K562 (cell line): ENCODE measurements around the gene PRICKLE4. TPM values are rescaled to one million over a fixed set of nuclear protein-coding genes. Genes with fewer than 3 reads are reported as not detected.

ENCODE experiments used
- ATAC-seq: fragments of 200-7000 bp; cut with Tn5 transposase; 3 replicates; pipeline ENCODE4 v1.9.1; 2020; ENCODE audit warnings: moderate library complexity
- BruUV-seq: library from RNA; stranded (reverse); fragments of 400-500 nt; replicated peaks from 2 replicates; lab custom pipeline; 2021; lab: Mats Ljungman, UMichigan
- CTCF ChIA-PET: fragments of 300-600 bp; formaldehyde crosslinking; extraction: SDS; loops from one replicate; lab custom pipeline; 2021; ENCODE audit warnings: low intra/inter-chr PET ratio; lab: Yijun Ruan, JAX
- POLR2A ChIA-PET: fragments of 300-600, 350-650 bp; sonication (Branson Sonifier 250); formaldehyde crosslinking; extraction: SDS; loops from one replicate; lab custom pipeline; 2021; ENCODE audit warnings: antibody characterized with exemption, inconsistent platforms; lab: Yijun Ruan, JAX
- DNase-seq, 4 experiments: peaks; one replicate each; pipeline versions ENCODE4 v3.0.0 to v3.0.0-alpha.2; 2011 to 2018; ENCODE audit warnings: low spot score in 3 of 4, mixed read lengths in 3 of 4; ENCODE audit errors: extremely low read depth in 1 of 4
- FAIRE-seq: peaks from 2 replicates; lab custom pipeline; 2011; peaks lifted over from hg19 to GRCh38; lab: Jason Lieb, UNC
- H2AFZ ChIP-seq: 2 replicates; pipeline ENCODE4 v1.6.0; 2011; ENCODE audit warnings: low read depth, low read length, control low read depth, inconsistent platforms
- H3K27ac ChIP-seq: fragments of 200-600 bp; 3 replicates; pipeline ENCODE4 v1.8.0; 2011; ENCODE audit warnings: low read depth, mild to moderate bottlenecking, control low read depth, inconsistent platforms, low read length, moderate library complexity, mixed read lengths; ENCODE audit errors: extremely low read depth
- H3K27me3 ChIP-seq, 2 experiments: fragments of 300-600 bp in 1 of 2; 2 replicates in 1 of 2; 3 replicates in 1 of 2; pipeline versions ENCODE4 v1.6.0 to v1.8.0; 2011; ENCODE audit warnings: inconsistent platforms in 2 of 2, low read length in 2 of 2, mild to moderate bottlenecking in 1 of 2, mixed read lengths in 1 of 2, moderate library complexity in 1 of 2; ENCODE audit not compliant: control insufficient read depth in 2 of 2, insufficient read depth in 2 of 2
- H3K36me3 ChIP-seq: fragments of 300-600 bp; 3 replicates; pipeline ENCODE4 v1.8.0; 2011; ENCODE audit warnings: mild to moderate bottlenecking, low read length, inconsistent platforms; ENCODE audit not compliant: control insufficient read depth, insufficient read depth
- H3K4me1 ChIP-seq, 2 experiments: fragments of 200-600 bp in 1 of 2; replicated peaks in 1 of 2; 2 replicates in 1 of 2; 3 replicates in 1 of 2; pipeline versions ENCODE4 v1.5.1 to v1.8.0; 2011; ENCODE audit warnings: inconsistent platforms in 2 of 2, low read length in 2 of 2, mild to moderate bottlenecking in 1 of 2, mixed read lengths in 1 of 2, moderate library complexity in 1 of 2; ENCODE audit not compliant: control insufficient read depth in 2 of 2, insufficient read depth in 2 of 2
- H3K4me2 ChIP-seq: 2 replicates; pipeline ENCODE4 v1.6.1; 2011; ENCODE audit warnings: low read length, control low read depth, inconsistent platforms, mixed read lengths; ENCODE audit not compliant: insufficient read depth
- H3K4me3 ChIP-seq: fragments of 200-600 bp; sonication (generic), shearing (Covaris generic); 2 replicates; pipeline ENCODE4 v1.5.1; 2016; ENCODE audit warnings: control low read depth, inconsistent platforms
- H3K79me2 ChIP-seq: fragments of 200-600 bp; 3 replicates; pipeline ENCODE4 v1.8.0; 2011; ENCODE audit warnings: low read length, inconsistent platforms; ENCODE audit not compliant: control insufficient read depth, insufficient read depth
- H3K9ac ChIP-seq, 2 experiments: 2 replicates each; pipeline versions ENCODE4 v1.6.0 to v1.6.1; 2011; ENCODE audit warnings: low read depth in 2 of 2, low read length in 2 of 2, control low read depth in 1 of 2, inconsistent platforms in 1 of 2, mild to moderate bottlenecking in 1 of 2, mixed read lengths in 1 of 2; ENCODE audit not compliant: insufficient read depth in 1 of 2
- H3K9me1 ChIP-seq: one replicate; pipeline ENCODE4 v1.6.0; 2011; ENCODE audit warnings: inconsistent platforms, mild to moderate bottlenecking, low read length, moderate library complexity; ENCODE audit not compliant: control insufficient read depth, insufficient read depth
- H3K9me3 ChIP-seq: replicated peaks from 2 replicates; pipeline ENCODE4 v1.5.1; 2011; ENCODE audit warnings: low read depth, low read length, inconsistent platforms; ENCODE audit not compliant: control insufficient read depth, insufficient read depth
- H4K20me1 ChIP-seq: replicated peaks from 2 replicates; pipeline ENCODE4 v1.6.1; 2011; ENCODE audit warnings: low read length, inconsistent platforms, mixed read lengths; ENCODE audit not compliant: control insufficient read depth, insufficient read depth
- KLF13 ChIP-seq: fragments of 450-650 bp; IDR thresholded peaks from 2 replicates; pipeline ENCODE4 v1.6.1; 2016; ENCODE audit warnings: missing genetic modification characterization, low read depth, mild to moderate bottlenecking, missing compliant biosample characterization, moderate library complexity, borderline replicate concordance
- NBN ChIP-seq: fragments of 450-650 bp; IDR thresholded peaks from 2 replicates; pipeline ENCODE4 v1.6.1; 2016; ENCODE audit warnings: low read depth, mild to moderate bottlenecking
- PRPF4 ChIP-seq: fragments of 200-400 bp; formaldehyde crosslinking; IDR thresholded peaks from one replicate; pipeline ENCODE4 v1.6.1; 2017; ENCODE audit warnings: low read length, low read depth, mild to moderate bottlenecking; ENCODE audit not compliant: insufficient read depth, poor library complexity, severe bottlenecking
- ZNF407 ChIP-seq: fragments of 450-650 bp; IDR thresholded peaks from 2 replicates; pipeline ENCODE4 v1.6.1; 2016; ENCODE audit warnings: low read depth
- ZNF75A ChIP-seq: fragments of 450-650 bp; formaldehyde crosslinking; IDR thresholded peaks from 2 replicates; pipeline ENCODE4 v1.4.0; 2020; ENCODE audit warnings: mild to moderate bottlenecking
- ZNF780A ChIP-seq: fragments of 250-450 bp; sonication (Bioruptor Pico); IDR thresholded peaks from 2 replicates; pipeline ENCODE4 v1.5.0; 2021; ENCODE audit warnings: mild to moderate bottlenecking
- WGBS: fragments of 100-300 bp; shearing (Covaris generic); methylation state at CpG from one replicate; pipeline ENCODE4 v1.1.6; 2016; ENCODE audit warnings: low coverage, mixed read lengths; ENCODE audit not compliant: insufficient coverage; ENCODE audit errors: missing lambda C conversion rate; 5-methylcytosine and 5-hydroxymethylcytosine counted together
- in situ Hi-C: fragments of 300-500 bp; cut with MboI; formaldehyde crosslinking; loops from 4 replicates; pipeline ENCODE4 v1.15.0; 2018; ENCODE audit warnings: inconsistent platforms, mixed read lengths
- intact Hi-C: fragments of 100-400 bp; cut with micrococcal nuclease; formaldehyde crosslinking; loops from 2 replicates; pipeline ENCODE4 v1.14.2; 2022
- polyA plus RNA-seq, 8 experiments: library from polyadenylated mRNA; depleted of rRNA in 4 of 8; stranded (reverse) in 5 of 8; unstranded in 3 of 8; fragments of >200 nt; fragmentation: Nextera tagmentation in 2 of 8; fragmentation: Illumina TruSeq in 1 of 8; extraction: Ambion mirVana in 2 of 8; extraction: Trizol in 1 of 8; gene quantifications; 2 replicates each; pipeline versions ENCODE4 v1.2.1 to v1.2.3, GENCODE V29; 2011 to 2014; ENCODE audit warnings: inconsistent platforms in 1 of 8, missing spikeins in 1 of 8
- total RNA-seq, 7 experiments: library from RNA; depleted of rRNA in 6 of 7; stranded (reverse); fragments of >200 nt in 6 of 7; fragmentation: Illumina TruSeq in 2 of 7; extraction: Trizol in 2 of 7; gene quantifications; 2 replicates each; pipeline versions ENCODE4 v1.2.1 to v1.2.3, GENCODE V29; 2011 to 2021; ENCODE audit warnings: low replicate concordance in 1 of 7

Gene PRICKLE4
- total and polyA plus RNA-seq, 9 of the 15 experiments (the other 6 are each of a cell fraction or from before 2014, with no cell fraction given) = 0.20 to 0.32 (median 0.27) TPM; not detected in 6

DNA sequence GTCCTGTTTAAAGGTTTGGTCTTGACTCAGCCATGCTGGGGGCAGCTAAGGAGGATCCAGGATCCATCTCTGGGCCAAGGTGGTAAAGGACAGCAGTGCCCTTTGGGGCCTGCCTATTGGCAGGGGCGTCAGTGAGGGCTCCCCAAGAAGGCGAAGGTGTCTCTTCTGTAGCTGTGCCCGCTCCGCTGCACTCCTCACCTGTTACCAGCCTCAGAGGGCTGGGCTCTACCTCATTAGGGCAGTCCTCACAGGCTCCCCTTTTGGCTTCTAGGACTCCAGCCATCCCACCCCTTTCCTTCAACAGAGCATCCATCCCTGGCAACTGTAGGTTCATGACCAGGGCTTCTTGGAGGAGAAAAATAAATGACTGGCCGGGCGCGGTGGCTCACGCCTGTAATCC lies 11.2 kb upstream of the PRICKLE4 start:
- DNase-seq = no peak
- no peak for ATAC-seq
- Histone ChIP-seq H3K79me2 (no peaks in the 10 kb centered on the region), H3K27me3 (no peaks in the 10 kb centered on the region), H3K9me3 (no peaks in the 10 kb centered on the region), H3K4me2 (no peak overlapping the region), H2AFZ (no peak overlapping the region), H3K4me1 (peaks cover 33 to 37% of the 10 kb centered on the region in 2 experiments), H3K36me3 (peaks cover 10% of the 10 kb centered on the region; the same call in 2 of the 3 replicates), H4K20me1 (no peaks in the 10 kb centered on the region), H3K9ac (peak overlapping the region in 1 of 2 experiments; percentile 86; a peak in 2 of 4 replicates), H3K27ac (no peak overlapping the region; the same call in 2 of the 3 replicates), H3K4me3 (no peak overlapping the region), H3K9me1 (no peaks in the 10 kb centered on the region)
- 91% methylated on average over 7 of the region's 8 CpGs for WGBS
- CTCF ChIA-PET = no interaction called here
- BruUV-seq = no TSS peak
- no peak for FAIRE-seq
- in situ Hi-C loops (loop anchor here (5.0 kb wide), 1 partner anchor 72 kb away; no protein-coding TSS in a partner anchor), intact Hi-C loops (no loop called here)
- POLR2A ChIA-PET = interaction anchor here (0.6 to 1.4 kb wide), 8 partner anchors 16 to 396 kb away, joined by 3 to 6 read pairs (median 4); no protein-coding TSS in a partner anchor
- TF ChIP-seq NBN (no peak), ZNF75A (CRISPR knock-in tag) (no peak), KLF13 (tag) (no peak), PRPF4 (no peak), ZNF407 (no peak), ZNF780A (CRISPR knock-in tag) (no peak)
